ENCODE results near the gene NACC1. TPM values are rescaled to one million over a fixed set of nuclear protein-coding genes. Genes with fewer than 3 reads are reported as not detected.
"Not testable (repeated sequence)": the region's sequence is repeated elsewhere in the genome, so short reads cannot be mapped to it uniquely, and the experiment has no call there.

NACC1 gene
- total RNA-seq, 1 donor from 2014 or later: 10.4 TPM

DNA sequence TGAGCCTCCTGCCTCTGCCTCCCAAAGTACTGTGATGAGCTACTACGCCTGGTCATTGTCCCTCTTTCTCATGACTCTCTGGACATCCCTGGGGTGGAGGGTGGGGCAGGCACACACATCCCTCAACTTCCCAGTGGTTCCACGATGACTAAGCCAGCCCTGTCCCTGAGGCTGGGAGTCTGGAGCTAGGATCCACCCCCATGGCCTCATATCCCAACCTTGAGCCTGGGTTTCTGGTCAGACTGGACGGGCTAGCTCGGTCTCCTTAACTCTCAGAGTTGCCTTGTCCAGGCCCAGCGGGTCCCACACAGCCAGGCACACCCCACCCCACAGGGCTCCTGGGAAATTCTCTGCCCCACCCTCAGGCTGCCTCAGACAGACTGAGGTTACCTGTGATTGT is 51.7 kb downstream of the NACC1 start:
- no peak overlapping the region for H3K9ac ChIP-seq (ENCODE audit: low read depth in 1 of 3, low read length in 3 of 3)
- no peak overlapping the region for H3K27ac ChIP-seq (ENCODE audit: low read depth, low read length)

DNA sequence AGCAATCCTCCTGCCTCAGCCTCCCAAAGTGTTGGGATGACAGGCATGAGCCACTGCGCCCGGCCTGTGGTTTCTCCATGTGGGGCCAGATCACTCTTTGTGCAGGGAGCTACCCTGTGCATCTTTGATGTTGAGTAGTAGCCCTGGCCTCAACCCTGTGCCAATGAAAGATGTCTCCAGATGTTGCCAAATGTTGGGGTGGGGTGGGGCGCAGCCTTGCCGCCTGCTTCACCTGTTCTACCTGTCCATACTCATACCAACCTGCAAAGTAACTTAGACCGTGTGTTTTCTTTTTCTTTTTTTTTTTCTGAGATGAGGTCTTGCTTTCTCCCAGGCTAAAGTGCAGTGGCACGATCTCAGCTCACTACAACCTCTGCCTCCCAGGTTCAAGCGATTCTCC is 53.1 kb downstream of the NACC1 start:
- Histone ChIP-seq H3K27me3 (ENCODE audit: control insufficient read depth in 3 of 3, insufficient read depth in 3 of 3, low read length in 3 of 3) (no peaks in the 10 kb centered on the region), H3K9ac (ENCODE audit: low read depth in 1 of 3, low read length in 3 of 3) (no peak overlapping the region), H3K9me3 (ENCODE audit: control insufficient read depth in 3 of 3, low read length in 3 of 3) (no peaks in the 10 kb centered on the region), H3K36me3 (ENCODE audit: control insufficient read depth in 3 of 3, insufficient read depth in 3 of 3, low read length in 3 of 3) (no peaks in the 10 kb centered on the region), H3K4me1 (ENCODE audit: control insufficient read depth in 3 of 3, insufficient read depth in 3 of 3, low read length in 3 of 3) (peaks cover 13 to 20% (median 14%) of the 10 kb centered on the region in 3 donors), H3K27ac (ENCODE audit: low read depth, low read length) (no peak overlapping the region), H3K4me3 (ENCODE audit: low read length in 3 of 3) (no peak overlapping the region)

More for the DNA sequence above, 51.7 kb downstream of the NACC1 start:
- H3K4me1 ChIP-seq (ENCODE audit: control insufficient read depth in 3 of 3, insufficient read depth in 3 of 3, low read length in 3 of 3): peaks cover 17 to 23% (median 17%) of the 10 kb centered on the region in 3 donors
- no peaks in the 10 kb centered on the region for H3K36me3 ChIP-seq (ENCODE audit: control insufficient read depth in 3 of 3, insufficient read depth in 3 of 3, low read length in 3 of 3)
- H3K9me3 ChIP-seq (ENCODE audit: control insufficient read depth in 3 of 3, low read length in 3 of 3): no peaks in the 10 kb centered on the region
- H3K27me3 ChIP-seq (ENCODE audit: control insufficient read depth in 3 of 3, insufficient read depth in 3 of 3, low read length in 3 of 3): no peaks in the 10 kb centered on the region
- no peak overlapping the region for H3K4me3 ChIP-seq (ENCODE audit: low read length in 3 of 3)

DNA sequence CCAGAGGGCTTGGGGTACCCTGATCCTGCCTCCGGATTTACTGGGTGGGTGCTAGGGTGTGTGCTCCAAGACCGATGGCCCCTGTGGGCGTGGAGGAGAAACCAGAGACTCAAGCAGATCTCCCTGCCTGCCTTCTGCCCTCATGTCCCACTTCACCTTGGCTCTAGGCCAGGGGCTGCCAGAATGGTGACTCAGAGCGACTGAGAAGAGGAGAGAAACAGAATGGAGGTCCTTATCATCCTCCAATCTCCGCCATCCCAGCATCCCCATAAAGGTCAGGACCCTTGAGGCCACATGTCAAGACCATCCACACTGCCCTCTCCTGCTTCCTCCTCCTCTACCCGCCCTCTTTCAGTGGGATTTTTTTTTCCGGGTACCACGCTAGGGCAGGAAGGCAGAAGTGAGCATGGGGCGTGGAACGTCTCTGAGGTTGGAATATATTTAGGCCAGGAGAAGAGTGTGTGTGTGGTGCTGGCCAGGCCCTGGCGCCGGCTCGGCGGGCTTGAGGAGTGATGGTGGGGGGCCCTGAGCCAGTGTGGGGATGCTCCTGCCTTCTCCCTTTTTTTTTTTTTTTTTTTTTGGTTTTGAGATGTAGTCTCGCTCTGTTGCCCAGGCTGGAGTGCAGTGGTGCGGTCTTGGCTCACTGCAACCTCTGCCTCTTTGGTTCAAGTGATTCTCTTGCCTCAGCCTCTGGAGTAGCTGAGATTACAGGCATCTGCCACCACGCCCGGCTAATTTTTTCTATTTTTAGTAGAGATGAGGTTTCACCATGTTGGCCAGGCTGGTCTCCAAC is 54.5 kb downstream of the NACC1 start:
- Histone ChIP-seq H3K4me1 (ENCODE audit: control insufficient read depth in 3 of 3, insufficient read depth in 3 of 3, low read length in 3 of 3) (peaks cover 8 to 14% (median 14%) of the 10 kb centered on the region in 3 donors), H3K9ac (ENCODE audit: low read depth in 1 of 3, low read length in 3 of 3) (no peak overlapping the region)

DNA sequence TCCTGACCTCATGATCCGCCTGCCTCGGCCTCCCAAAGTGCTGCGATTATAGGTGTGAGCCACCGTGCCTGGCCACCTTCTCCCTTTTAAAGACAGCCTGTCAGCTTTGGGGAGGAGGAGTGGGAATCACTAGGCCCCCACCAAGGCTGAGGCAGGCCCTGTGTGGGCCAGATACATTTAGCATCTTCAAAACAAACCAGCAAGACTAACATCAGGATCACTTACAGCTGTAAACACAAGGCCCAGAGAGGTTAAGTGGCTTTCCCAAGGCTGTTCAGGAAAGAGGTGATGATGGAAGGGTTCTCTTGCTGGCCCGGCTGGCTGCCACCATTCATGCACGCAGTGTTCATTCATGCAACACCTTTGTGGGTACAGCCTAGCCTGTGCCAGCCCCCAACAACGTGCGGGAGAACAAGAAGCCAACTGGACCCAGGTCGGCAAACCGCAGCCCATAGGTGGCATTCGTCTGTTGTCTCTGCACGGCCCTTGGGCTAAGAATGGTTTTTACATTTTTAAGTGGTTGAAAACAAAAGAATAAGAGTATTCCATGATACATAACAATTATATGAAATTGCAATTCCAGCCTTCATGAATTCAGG is 55.2 kb downstream of the NACC1 start:
- no peak overlapping the region for H3K9ac ChIP-seq (ENCODE audit: low read depth in 1 of 3, low read length in 3 of 3)
- no peak overlapping the region for H3K4me3 ChIP-seq (ENCODE audit: low read length in 3 of 3)
- no peak overlapping the region for H3K27ac ChIP-seq (ENCODE audit: low read depth, low read length)
- H3K4me1 ChIP-seq (ENCODE audit: control insufficient read depth in 3 of 3, insufficient read depth in 3 of 3, low read length in 3 of 3): peaks cover 8 to 14% (median 14%) of the 10 kb centered on the region in 3 donors
- H3K27me3 ChIP-seq (ENCODE audit: control insufficient read depth in 3 of 3, insufficient read depth in 3 of 3, low read length in 3 of 3): no peaks in the 10 kb centered on the region
- no peaks in the 10 kb centered on the region for H3K9me3 ChIP-seq (ENCODE audit: control insufficient read depth in 3 of 3, low read length in 3 of 3)
- no peaks in the 10 kb centered on the region for H3K36me3 ChIP-seq (ENCODE audit: control insufficient read depth in 3 of 3, insufficient read depth in 3 of 3, low read length in 3 of 3)

More for the DNA sequence above, 54.5 kb downstream of the NACC1 start:
- peak overlapping the region in 2 of 3 donors; percentile 19 to 22 for H3K4me3 ChIP-seq (ENCODE audit: low read length in 3 of 3)
- no peaks in the 10 kb centered on the region for H3K36me3 ChIP-seq (ENCODE audit: control insufficient read depth in 3 of 3, insufficient read depth in 3 of 3, low read length in 3 of 3)
- peak overlapping the region; percentile 25 for H3K27ac ChIP-seq (ENCODE audit: low read depth, low read length)
- H3K27me3 ChIP-seq (ENCODE audit: control insufficient read depth in 3 of 3, insufficient read depth in 3 of 3, low read length in 3 of 3): no peaks in the 10 kb centered on the region
- H3K9me3 ChIP-seq (ENCODE audit: control insufficient read depth in 3 of 3, low read length in 3 of 3): no peaks in the 10 kb centered on the region

DNA sequence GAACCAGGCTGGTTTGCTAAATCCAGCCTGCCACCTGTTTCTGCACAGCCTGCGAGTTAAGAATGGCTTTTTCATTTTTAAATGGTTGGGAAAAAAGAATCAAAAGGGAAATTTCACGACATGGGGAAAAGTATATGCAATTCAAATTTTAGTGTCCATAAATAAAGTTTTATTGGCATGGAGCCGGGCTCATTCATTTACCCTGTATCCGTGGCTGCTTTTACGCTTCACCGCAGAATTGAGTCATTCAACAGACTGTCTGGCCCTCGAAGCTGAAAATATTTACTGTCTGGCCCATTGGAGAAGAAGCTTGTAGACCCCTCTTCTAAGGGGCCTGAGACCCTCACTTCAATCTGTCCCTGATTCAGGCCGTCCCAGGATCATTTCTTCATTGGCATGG is 58.3 kb downstream of the NACC1 start:
- H3K9ac ChIP-seq (ENCODE audit: low read depth in 1 of 3, low read length in 3 of 3): no peak overlapping the region
- H3K27ac ChIP-seq (ENCODE audit: low read depth, low read length): no peak overlapping the region
- peaks cover 8 to 14% (median 14%) of the 10 kb centered on the region in 3 donors for H3K4me1 ChIP-seq (ENCODE audit: control insufficient read depth in 3 of 3, insufficient read depth in 3 of 3, low read length in 3 of 3)
- H3K4me3 ChIP-seq (ENCODE audit: low read length in 3 of 3): no peak overlapping the region
- no peaks in the 10 kb centered on the region for H3K9me3 ChIP-seq (ENCODE audit: control insufficient read depth in 3 of 3, low read length in 3 of 3)
- H3K36me3 ChIP-seq (ENCODE audit: control insufficient read depth in 3 of 3, insufficient read depth in 3 of 3, low read length in 3 of 3): no peaks in the 10 kb centered on the region
- H3K27me3 ChIP-seq (ENCODE audit: control insufficient read depth in 3 of 3, insufficient read depth in 3 of 3, low read length in 3 of 3): no peaks in the 10 kb centered on the region

DNA sequence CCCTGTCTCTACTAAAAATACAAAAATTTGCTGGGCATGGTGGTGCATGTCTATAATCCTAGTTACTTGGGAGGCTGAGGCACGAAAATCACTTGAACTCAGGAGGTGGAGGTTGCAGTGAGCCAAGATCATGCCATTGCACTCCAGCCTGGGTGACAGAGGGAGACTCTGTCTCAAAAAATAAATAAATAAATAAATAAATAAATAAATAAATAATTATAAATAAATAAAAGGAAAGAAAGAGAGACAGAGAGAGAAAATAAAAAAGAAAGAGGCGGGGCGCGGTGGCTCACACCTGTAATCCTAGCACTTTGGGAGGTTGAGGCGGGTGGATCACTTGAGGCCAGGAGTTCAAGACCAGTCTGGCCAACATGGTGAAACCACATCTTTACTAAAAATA is 59.5 kb downstream of the NACC1 start:
- H3K9ac ChIP-seq (ENCODE audit: low read depth in 1 of 3, low read length in 3 of 3); H3K27me3 ChIP-seq (ENCODE audit: control insufficient read depth in 3 of 3, insufficient read depth in 3 of 3, low read length in 3 of 3); H3K27ac ChIP-seq (ENCODE audit: low read depth, low read length); H3K36me3 ChIP-seq (ENCODE audit: control insufficient read depth in 3 of 3, insufficient read depth in 3 of 3, low read length in 3 of 3); H3K4me3 ChIP-seq (ENCODE audit: low read length in 3 of 3); H3K9me3 ChIP-seq (ENCODE audit: control insufficient read depth in 3 of 3, low read length in 3 of 3): not testable (repeated sequence)
- peaks cover 8 to 15% (median 15%) of the 10 kb centered on the region in 3 donors for H3K4me1 ChIP-seq (ENCODE audit: control insufficient read depth in 3 of 3, insufficient read depth in 3 of 3, low read length in 3 of 3)

DNA sequence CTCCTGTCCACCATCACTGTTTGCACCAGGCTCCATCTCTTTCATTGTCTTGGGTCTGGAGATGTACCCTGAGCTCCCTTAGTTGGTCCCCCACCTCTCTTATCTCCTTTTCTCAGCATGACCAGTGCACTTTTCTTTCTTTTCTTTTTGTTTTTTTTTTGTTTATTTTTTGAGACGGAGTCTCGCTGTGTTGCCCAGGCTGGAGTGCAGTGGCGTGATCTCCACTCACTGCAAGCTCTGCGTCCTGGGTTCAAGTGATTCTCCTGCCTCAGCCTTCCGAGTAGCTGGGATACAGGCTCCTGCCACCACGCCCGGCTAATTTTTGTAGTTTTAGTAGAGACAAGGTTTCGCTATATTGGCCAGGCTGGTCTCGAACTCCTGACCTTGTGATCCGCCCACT is 60.2 kb downstream of the NACC1 start:
- H3K4me1 ChIP-seq (ENCODE audit: control insufficient read depth in 3 of 3, insufficient read depth in 3 of 3, low read length in 3 of 3); H3K4me3 ChIP-seq (ENCODE audit: low read length in 3 of 3); H3K9ac ChIP-seq (ENCODE audit: low read depth in 1 of 3, low read length in 3 of 3); H3K27ac ChIP-seq (ENCODE audit: low read depth, low read length); H3K27me3 ChIP-seq (ENCODE audit: control insufficient read depth in 3 of 3, insufficient read depth in 3 of 3, low read length in 3 of 3); H3K9me3 ChIP-seq (ENCODE audit: control insufficient read depth in 3 of 3, low read length in 3 of 3); H3K36me3 ChIP-seq (ENCODE audit: control insufficient read depth in 3 of 3, insufficient read depth in 3 of 3, low read length in 3 of 3): not testable (repeated sequence)

DNA sequence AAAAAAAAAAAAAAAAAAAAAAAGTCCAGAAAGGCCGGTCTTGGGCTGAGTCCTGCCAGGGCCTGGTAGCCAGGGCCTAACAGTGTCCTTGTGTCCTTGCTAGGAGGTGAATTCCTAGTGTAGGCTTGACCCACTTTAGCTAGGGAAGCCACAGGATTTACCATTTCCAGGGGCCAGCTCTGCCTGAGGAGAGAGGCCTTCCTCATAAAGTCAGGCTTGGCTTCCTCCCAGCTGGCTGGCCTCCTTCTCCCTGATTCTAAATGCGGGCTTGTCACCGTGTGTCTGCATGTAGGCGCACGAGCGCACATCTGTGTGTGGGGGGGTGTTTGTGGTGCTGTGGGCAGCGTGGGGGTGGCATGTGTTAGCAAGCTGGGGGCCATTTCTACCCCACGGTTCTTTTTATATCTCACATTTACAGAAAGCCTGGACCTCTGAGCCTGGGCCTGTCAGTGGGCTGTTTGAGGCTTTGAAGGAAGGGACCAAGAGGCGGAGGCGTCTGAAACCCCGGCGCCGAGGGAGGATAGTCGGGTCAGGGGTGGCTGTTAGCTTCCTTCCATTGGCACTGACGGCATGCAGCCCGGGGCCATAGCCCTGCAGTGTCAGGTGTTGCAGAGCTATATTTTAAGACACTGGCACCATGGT is 63.8 kb downstream of the NACC1 start:
- Histone ChIP-seq H3K27me3 (ENCODE audit: control insufficient read depth in 3 of 3, insufficient read depth in 3 of 3, low read length in 3 of 3) (no peaks in the 10 kb centered on the region), H3K4me1 (ENCODE audit: control insufficient read depth in 3 of 3, insufficient read depth in 3 of 3, low read length in 3 of 3) (peaks cover 7 to 8% (median 8%) of the 10 kb centered on the region in 3 donors), H3K4me3 (ENCODE audit: low read length in 3 of 3) (peak overlapping the region in 1 of 3 donors; percentile 35), H3K27ac (ENCODE audit: low read depth, low read length) (peak overlapping the region; percentile 52), H3K9ac (ENCODE audit: low read depth in 1 of 3, low read length in 3 of 3) (peak overlapping the region; percentile 13 to 64 (median 62)), H3K36me3 (ENCODE audit: control insufficient read depth in 3 of 3, insufficient read depth in 3 of 3, low read length in 3 of 3) (no peaks in the 10 kb centered on the region), H3K9me3 (ENCODE audit: control insufficient read depth in 3 of 3, low read length in 3 of 3) (no peaks in the 10 kb centered on the region)

DNA sequence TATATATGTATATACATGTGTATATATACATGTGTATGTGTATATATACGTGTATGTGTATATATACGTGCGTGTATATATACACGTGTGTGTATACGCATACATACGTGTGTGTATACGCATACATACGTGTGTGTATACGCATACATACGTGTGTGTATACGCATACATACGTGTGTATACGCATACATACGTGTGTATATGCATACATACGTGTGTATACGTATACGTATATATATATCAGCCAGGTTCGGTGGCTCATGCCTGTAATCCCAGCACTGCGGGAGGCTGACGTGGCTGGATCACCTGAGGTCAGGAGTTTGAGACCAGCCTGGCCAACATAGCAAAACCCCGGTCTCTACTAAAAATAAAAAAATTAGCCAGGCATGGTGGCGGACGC is 66.9 kb downstream of the NACC1 start:
- H3K9ac ChIP-seq (ENCODE audit: low read depth in 1 of 3, low read length in 3 of 3); H3K27ac ChIP-seq (ENCODE audit: low read depth, low read length); H3K9me3 ChIP-seq (ENCODE audit: control insufficient read depth in 3 of 3, low read length in 3 of 3); H3K36me3 ChIP-seq (ENCODE audit: control insufficient read depth in 3 of 3, insufficient read depth in 3 of 3, low read length in 3 of 3); H3K4me3 ChIP-seq (ENCODE audit: low read length in 3 of 3); H3K27me3 ChIP-seq (ENCODE audit: control insufficient read depth in 3 of 3, insufficient read depth in 3 of 3, low read length in 3 of 3); H3K4me1 ChIP-seq (ENCODE audit: control insufficient read depth in 3 of 3, insufficient read depth in 3 of 3, low read length in 3 of 3): not testable (repeated sequence)

All from skeletal muscle tissue (tissue), 4 donors.